Thyroid gland (tissue), 4 donors: ENCODE results near the gene CAMK1D. TPM values are rescaled to one million over a fixed set of nuclear protein-coding genes. Genes with fewer than 3 reads are reported as not detected.

Experiments used
- DNase-seq, 2 donors: peaks; one replicate each; pipeline ENCODE4 v3.0.0-alpha.2; 2019
- H3K27ac ChIP-seq, 3 donors: fragments of 200-600 bp; sonication (generic); 1 replicate in 2 of 3; 2 replicates in 1 of 3; pipeline ENCODE4 v1.5.1; 2016 to 2019; ENCODE audit warnings: mild to moderate bottlenecking in 1 of 3, moderate library complexity in 1 of 3
- H3K27me3 ChIP-seq: fragments of 200-600 bp; sonication (generic); one replicate; pipeline ENCODE4 v1.5.1; 2019
- H3K36me3 ChIP-seq, 2 donors: fragments of 200-600 bp; sonication (generic); one replicate each; pipeline ENCODE4 v1.5.1; 2016 to 2019
- H3K4me1 ChIP-seq, 2 donors: fragments of 200-600 bp; sonication (generic); one replicate each; pipeline ENCODE4 v1.5.1; 2017 to 2019
- H3K4me3 ChIP-seq, 3 donors: fragments of 200-600 bp; sonication (generic); replicated peaks in 1 of 3; 1 replicate in 2 of 3; 2 replicates in 1 of 3; pipeline ENCODE4 v1.5.1; 2016; ENCODE audit warnings: mild to moderate bottlenecking in 1 of 3
- H3K9me3 ChIP-seq: fragments of 200-600 bp; sonication (generic); one replicate; pipeline ENCODE4 v1.5.1; 2017
- CTCF ChIP-seq, 6 experiments: fragments of 200-600 bp in 3 of 6; fragments of 450-650 bp in 3 of 6; sonication (generic) in 3 of 6; IDR thresholded peaks; one replicate each; pipeline ENCODE4 v1.5.1; 2016 to 2019; ENCODE audit warnings: antibody characterized with exemption in 6 of 6, mild to moderate bottlenecking in 2 of 6, inconsistent platforms in 1 of 6, moderate library complexity in 1 of 6
- POLR2A ChIP-seq, 2 donors: fragments of 450-650 bp; IDR thresholded peaks; one replicate each; pipeline ENCODE4 v1.6.1; 2017; ENCODE audit warnings: antibody characterized with exemption in 2 of 2, mild to moderate bottlenecking in 2 of 2, moderate library complexity in 1 of 2
- WGBS, 2 donors: methylation state at CpG; one replicate each; pipeline ENCODE4 v1.1.5; 2017; 5-methylcytosine and 5-hydroxymethylcytosine counted together
- intact Hi-C: fragments of 100-400 bp; cut with DNase I; formaldehyde crosslinking; loops from one replicate; pipeline ENCODE4 v1.15.1; 2023
- total RNA-seq, 4 donors: library from RNA; depleted of rRNA; stranded (reverse); fragments of >200 nt; gene quantifications; one replicate each; pipeline ENCODE4 v1.2.3, GENCODE V29; 2016

The CAMK1D gene
- total RNA-seq, 4 donors from 2014 or later, result 12.2 to 29.6 (median 17.4) TPM

- intact Hi-C loops, result no loop called here
- Histone ChIP-seq H3K4me3 (no peak overlapping the region), H3K27ac (no peak overlapping the region), H3K27me3 (no peaks in the 10 kb centered on the region), H3K4me1 (peaks cover 13 to 34% of the 10 kb centered on the region in 2 donors), H3K9me3 (no peaks in the 10 kb centered on the region), H3K36me3 (no peaks in the 10 kb centered on the region)
- 96 to 97% methylated on average over 10 of the region's 10 CpGs for WGBS, 2 donors
- no peak for DNase-seq
- TF ChIP-seq CTCF (IDR thresholded peaks at IDR 0.05) (no peak), POLR2A (IDR thresholded peaks at IDR 0.05) (no peak)
Observed at GRCh38 chr10:12841426-12841825, 492.1 kb downstream of the CAMK1D start.

GRCh38 chr10:12841826-12842225 is 492.5 kb downstream of the CAMK1D start:
- H3K36me3 ChIP-seq, result no peaks in the 10 kb centered on the region
- WGBS, 2 donors, result 82 to 83% methylated on average over 13 of the region's 13 CpGs
- no peak for TF ChIP-seq CTCF (IDR thresholded peaks at IDR 0.05)
- TF ChIP-seq POLR2A (IDR thresholded peaks at IDR 0.05), result no peak
- H3K27me3 ChIP-seq, result no peaks in the 10 kb centered on the region
- no peak overlapping the region for H3K4me3 ChIP-seq
- H3K4me1 ChIP-seq, result peaks cover 13 to 36% of the 10 kb centered on the region in 2 donors
- no peak overlapping the region for H3K27ac ChIP-seq
- H3K9me3 ChIP-seq, result no peaks in the 10 kb centered on the region
- DNase-seq, result no peak
- intact Hi-C loops, result no loop called here

DNA sequence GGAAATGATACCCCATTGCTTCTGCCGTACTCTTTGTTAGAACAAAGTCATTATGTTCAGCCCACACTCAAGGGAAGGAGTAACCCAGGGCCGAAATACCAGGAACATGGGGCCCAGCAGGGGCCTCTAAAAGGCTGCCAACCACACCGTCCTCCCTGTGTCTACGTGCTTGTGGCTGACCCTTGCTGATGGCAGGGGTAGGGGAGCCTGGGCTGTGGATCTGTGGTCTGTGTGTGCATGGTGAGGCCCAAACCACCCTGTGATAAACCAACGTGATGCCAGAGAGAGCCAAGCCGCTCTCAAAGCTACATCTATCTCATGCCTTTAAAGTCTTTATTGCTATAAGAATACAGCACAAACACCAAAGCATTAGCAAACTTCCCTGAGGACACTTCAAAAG is 493.0 kb downstream of the CAMK1D start:
- no peaks in the 10 kb centered on the region for H3K27me3 ChIP-seq
- 86 to 89% methylated on average over 6 of the region's 6 CpGs for WGBS, 2 donors
- intact Hi-C loops, result no loop called here
- no peak overlapping the region for H3K4me3 ChIP-seq
- DNase-seq, result no peak
- H3K27ac ChIP-seq, result no peak overlapping the region
- TF ChIP-seq CTCF (IDR thresholded peaks at IDR 0.05) (no peak), POLR2A (IDR thresholded peaks at IDR 0.05) (no peak)
- no peaks in the 10 kb centered on the region for H3K36me3 ChIP-seq
- no peaks in the 10 kb centered on the region for H3K9me3 ChIP-seq
- peaks cover 13 to 36% of the 10 kb centered on the region in 2 donors for H3K4me1 ChIP-seq

- Histone ChIP-seq H3K4me1 (peaks cover 13 to 36% of the 10 kb centered on the region in 2 donors), H3K4me3 (no peak overlapping the region), H3K27ac (no peak overlapping the region), H3K9me3 (no peaks in the 10 kb centered on the region), H3K36me3 (no peaks in the 10 kb centered on the region), H3K27me3 (no peaks in the 10 kb centered on the region)
- WGBS, 2 donors, result 91 to 98% methylated on average over 12 of the region's 12 CpGs
- intact Hi-C loops, result no loop called here
- TF ChIP-seq POLR2A (IDR thresholded peaks at IDR 0.05) (no peak), CTCF (IDR thresholded peaks at IDR 0.05) (no peak)
- no peak for DNase-seq
Observed at GRCh38 chr10:12843296-12843945, 494.1 kb downstream of the CAMK1D start.

DNA sequence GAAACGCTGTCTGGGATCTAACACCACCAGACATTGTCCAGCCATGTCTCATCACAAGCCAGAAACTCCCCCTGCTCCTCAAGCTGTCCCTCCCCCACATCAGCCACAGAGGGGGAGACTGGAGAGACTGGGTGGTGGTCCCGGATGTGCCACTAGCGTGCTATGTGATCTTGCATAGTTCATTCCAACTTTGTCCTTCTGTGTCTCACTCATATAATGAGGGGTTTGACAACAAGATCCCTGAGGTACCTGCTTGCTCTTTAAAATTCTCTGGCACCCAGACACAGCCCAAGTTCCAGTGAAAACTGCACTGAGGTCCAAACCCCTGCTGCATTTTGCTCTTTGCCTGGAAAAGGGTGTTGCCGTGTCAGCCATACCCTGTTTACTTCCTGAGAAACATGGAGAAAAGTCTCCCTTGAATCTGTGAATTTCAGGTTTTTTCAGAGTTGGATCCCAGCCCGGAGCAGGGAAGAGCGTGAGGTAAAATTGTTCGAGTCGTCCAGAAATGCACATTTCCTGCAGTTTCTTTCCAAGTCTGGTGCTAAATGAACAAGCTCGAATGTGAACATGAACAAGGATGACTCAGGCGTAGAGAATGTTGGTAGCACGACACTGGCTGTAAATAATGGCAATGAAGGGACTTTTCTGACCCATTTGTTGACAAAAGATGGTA is 495.6 kb downstream of the CAMK1D start:
- Histone ChIP-seq H3K4me1 (peaks cover 17 to 42% of the 10 kb centered on the region in 2 donors), H3K36me3 (no peaks in the 10 kb centered on the region), H3K4me3 (no peak overlapping the region), H3K27me3 (no peaks in the 10 kb centered on the region), H3K27ac (peak overlapping the region; percentile 69 to 85 (median 80)), H3K9me3 (no peaks in the 10 kb centered on the region)
- WGBS, 2 donors, result 20% methylated on average over 11 of the region's 11 CpGs
- DNase-seq, result peak; percentile 58 to 73
- intact Hi-C loops, result no loop called here
- TF ChIP-seq POLR2A (IDR thresholded peaks at IDR 0.05) (peak in 1 of 2 donors; percentile 26), CTCF (IDR thresholded peaks at IDR 0.05) (no peak)
